Renal cortex interstitium (tissue), 11 donors: ENCODE measurements around the gene RPS21. TPM values are rescaled to one million over a fixed set of nuclear protein-coding genes. Genes with fewer than 3 reads are reported as not detected.
"Not testable (repeated sequence)": the region's sequence is repeated elsewhere in the genome, so short reads cannot be mapped to it uniquely, and the experiment has no call there.

Experiments used
- DNase-seq, 11 donors: peaks; one replicate each; pipeline ENCODE4 v3.0.0-alpha.2; 2013; ENCODE audit warnings: low read depth in 9 of 11, low spot score in 4 of 11; ENCODE audit errors: extremely low read depth in 1 of 11
- polyA plus RNA-seq, 3 donors: library from polyadenylated mRNA; unstranded; fragments of 120-200 nt; gene quantifications; one replicate each; pipeline ENCODE4 v1.2.1, GENCODE V29; 2013; ENCODE audit not compliant: insufficient read length in 3 of 3

Gene RPS21
- polyA plus RNA-seq, 3 donors, result 755 to 1,083 (median 940) TPM

GRCh38 chr20:62370115-62370806 is 16.6 kb upstream of the RPS21 start:
- no peak for DNase-seq

- no peak for DNase-seq
Observed at GRCh38 chr20:62370807-62371587, 15.9 kb upstream of the RPS21 start.

- DNase-seq, result no peak
Observed at GRCh38 chr20:62371588-62372041, 15.3 kb upstream of the RPS21 start.

GRCh38 chr20:62372042-62372993 is 14.6 kb upstream of the RPS21 start:
- no peak for DNase-seq

- DNase-seq, result not testable (repeated sequence)
Observed at GRCh38 chr20:62373631-62374179, 13.2 kb upstream of the RPS21 start.

- DNase-seq, result no peak
Observed at GRCh38 chr20:62374331-62375152, 12.4 kb upstream of the RPS21 start.

- peak in 3 of 11 donors; percentile 62 to 78 (median 67) for DNase-seq
Observed at GRCh38 chr20:62376112-62377063, 10.5 kb upstream of the RPS21 start.

- DNase-seq, result no peak
Observed at GRCh38 chr20:62377064-62377461, 9.8 kb upstream of the RPS21 start.

- DNase-seq, result no peak
Observed at GRCh38 chr20:62377615-62378178, 9.2 kb upstream of the RPS21 start.

- no peak for DNase-seq
Observed at GRCh38 chr20:62378215-62378614, 8.7 kb upstream of the RPS21 start.

- no peak for DNase-seq
Observed at GRCh38 chr20:62381202-62381797, 5.6 kb upstream of the RPS21 start.

- no peak for DNase-seq
Observed at GRCh38 chr20:62381842-62382241, 5.1 kb upstream of the RPS21 start.

GRCh38 chr20:62382306-62383198 is 4.4 kb upstream of the RPS21 start:
- peak in 2 of 11 donors; percentile 61 to 74 for DNase-seq

- DNase-seq, result no peak
Observed at GRCh38 chr20:62387219-62387913, 463 bp downstream of the RPS21 start.
